Stimulated activated CD4-positive, alpha-beta T cell treated with anti-CD3 and anti-CD28 coated beads, Interleukin-12 subunit alpha, Interleukin-12 subunit beta, amount 100 ng/mL, for 4 hours (primary cell): Measurements from ENCODE around the gene CPT1C.
"Not testable (repeated sequence)": the region's sequence is repeated elsewhere in the genome, so short reads cannot be mapped to it uniquely, and the experiment has no call there.

ENCODE experiments used
- DNase-seq: peaks from one replicate; pipeline ENCODE4 v3.0.0-alpha.2; 2020

CPT1C gene

GRCh38 chr19:49712397-49712859, 21.5 kb downstream of the CPT1C start:
- DNase-seq = no peak

GRCh38 chr19:49713236-49713845, 22.4 kb downstream of the CPT1C start:
- no peak for DNase-seq

- no peak for DNase-seq
Measured at GRCh38 chr19:49716154-49716553, 25.2 kb downstream of the CPT1C start.

GRCh38 chr19:49718511-49718910, 27.6 kb downstream of the CPT1C start:
- DNase-seq = no peak

GRCh38 chr19:49718991-49719390, 28.1 kb downstream of the CPT1C start:
- no peak for DNase-seq

GRCh38 chr19:49719420-49719819, 28.5 kb downstream of the CPT1C start:
- not testable (repeated sequence) for DNase-seq

GRCh38 chr19:49727217-49728030, 36.5 kb downstream of the CPT1C start:
- no peak for DNase-seq

GRCh38 chr19:49730166-49730565, 39.2 kb downstream of the CPT1C start:
- DNase-seq = no peak

GRCh38 chr19:49738268-49738667, 47.4 kb downstream of the CPT1C start:
- no peak for DNase-seq

- no peak for DNase-seq
Measured at GRCh38 chr19:49739098-49739497, 48.2 kb downstream of the CPT1C start.

- no peak for DNase-seq
Measured at GRCh38 chr19:49739933-49740332, 49.0 kb downstream of the CPT1C start.

- no peak for DNase-seq
Measured at GRCh38 chr19:49741210-49741844, 50.4 kb downstream of the CPT1C start.

- DNase-seq = no peak
Measured at GRCh38 chr19:49744946-49745381, 54.0 kb downstream of the CPT1C start.

GRCh38 chr19:49746206-49746958, 55.5 kb downstream of the CPT1C start:
- DNase-seq = peak; percentile 25

GRCh38 chr19:49749055-49749716, 58.3 kb downstream of the CPT1C start:
- DNase-seq = no peak

GRCh38 chr19:49749771-49750170, 58.9 kb downstream of the CPT1C start:
- no peak for DNase-seq

- no peak for DNase-seq
Measured at GRCh38 chr19:49752701-49753100, 61.8 kb downstream of the CPT1C start.

- no peak for DNase-seq
Measured at GRCh38 chr19:49755956-49756355, 65.0 kb downstream of the CPT1C start.

GRCh38 chr19:49758292-49758691, 67.4 kb downstream of the CPT1C start:
- DNase-seq = no peak

- no peak for DNase-seq
Measured at GRCh38 chr19:49761249-49761624, 70.3 kb downstream of the CPT1C start.

GRCh38 chr19:49761625-49762311, 70.9 kb downstream of the CPT1C start:
- DNase-seq = no peak

- no peak for DNase-seq
Measured at GRCh38 chr19:49763230-49763629, 72.3 kb downstream of the CPT1C start, which contains the start of gene TSKS. Gene TSKS, minus strand, starts transcription at chr19:49763306. Its CDS starts 59 bp downstream, at chr19:49763247.
